Activated T-helper 2 cell treated with anti-CD3 and anti-CD28 coated beads, Interferon-gamma antibody, Interleukin-2, Interleukin-4, amounts not matched to agents 10 μg/mL and 5 μg/mL and 100 μg/mL, durations not matched to agents 14 hours and 24 hours and 36 hours (primary cell): Measurements from ENCODE around the gene DUOXA2. TPM values are rescaled to one million over a fixed set of nuclear protein-coding genes. Genes with fewer than 3 reads are reported as not detected.

Experiments used
- DNase-seq: peaks from one replicate; pipeline ENCODE4 v3.0.0; 2021; ENCODE audit warnings: low spot score
- H3K27ac Mint-ChIP-seq: one replicate; pipeline ENCODE4 v1.8.0; 2021; ENCODE audit warnings: mixed read lengths
- H3K27me3 Mint-ChIP-seq: one replicate; pipeline ENCODE4 v1.8.0; 2021; ENCODE audit warnings: low read depth, mixed read lengths
- H3K36me3 Mint-ChIP-seq: one replicate; pipeline ENCODE4 v1.8.0; 2021; ENCODE audit warnings: low read depth, mixed read lengths
- H3K4me1 Mint-ChIP-seq: one replicate; pipeline ENCODE4 v1.8.0; 2021; ENCODE audit warnings: low read depth, mixed read lengths
- H3K4me3 Mint-ChIP-seq: one replicate; pipeline ENCODE4 v1.8.0; 2021; ENCODE audit warnings: low read depth, mild to moderate bottlenecking, moderate library complexity, mixed read lengths
- H3K9me3 Mint-ChIP-seq: one replicate; pipeline ENCODE4 v1.8.0; 2021; ENCODE audit warnings: mixed read lengths
- intact Hi-C: fragments of 100-400 bp; cut with micrococcal nuclease; formaldehyde crosslinking; loops from one replicate; pipeline ENCODE4 v1.15.1; 2023
- total RNA-seq: library from RNA; stranded (reverse); gene quantifications from 2 replicates; pipeline ENCODE4 v1.2.3, GENCODE V29; 2022

The DUOXA2 gene
- total RNA-seq, 1 donor from 2014 or later, result not detected

- intact Hi-C loops, result no loop called here
- no peak overlapping the region for H3K4me3 Mint-ChIP-seq
- no peak overlapping the region for H3K27ac Mint-ChIP-seq
- no peaks in the 10 kb centered on the region for H3K36me3 Mint-ChIP-seq
- H3K4me1 Mint-ChIP-seq, result peaks cover 4% of the 10 kb centered on the region
- peaks cover 18% of the 10 kb centered on the region for H3K27me3 Mint-ChIP-seq
- no peak for DNase-seq
- H3K9me3 Mint-ChIP-seq, result no peaks in the 10 kb centered on the region
These were observed 25.0 kb downstream of the DUOXA2 start for GRCh38 chr15:45138814-45139765.

- Mint-ChIP-seq H3K4me1 (peaks cover 2% of the 10 kb centered on the region), H3K9me3 (no peaks in the 10 kb centered on the region), H3K27ac (no peak overlapping the region), H3K36me3 (no peaks in the 10 kb centered on the region), H3K4me3 (no peak overlapping the region), H3K27me3 (peaks cover 12% of the 10 kb centered on the region)
- intact Hi-C loops, result no loop called here
- DNase-seq, result no peak
These were observed 25.6 kb downstream of the DUOXA2 start for GRCh38 chr15:45139770-45140169.

- Mint-ChIP-seq H3K9me3 (no peaks in the 10 kb centered on the region), H3K36me3 (no peaks in the 10 kb centered on the region), H3K4me1 (no peaks in the 10 kb centered on the region), H3K27me3 (peaks cover 9% of the 10 kb centered on the region), H3K4me3 (no peak overlapping the region), H3K27ac (no peak overlapping the region)
- DNase-seq, result no peak
- intact Hi-C loops, result no loop called here
These were observed 26.6 kb downstream of the DUOXA2 start for GRCh38 chr15:45140557-45141250.

- no peaks in the 10 kb centered on the region for H3K36me3 Mint-ChIP-seq
- intact Hi-C loops, result no loop called here
- no peak overlapping the region for H3K27ac Mint-ChIP-seq
- no peaks in the 10 kb centered on the region for H3K9me3 Mint-ChIP-seq
- H3K4me3 Mint-ChIP-seq, result no peak overlapping the region
- H3K4me1 Mint-ChIP-seq, result no peaks in the 10 kb centered on the region
- no peak for DNase-seq
- H3K27me3 Mint-ChIP-seq, result peaks cover 5% of the 10 kb centered on the region
These were observed 27.3 kb downstream of the DUOXA2 start for GRCh38 chr15:45141386-45141785.

GRCh38 chr15:45143056-45143455 is 28.9 kb downstream of the DUOXA2 start:
- Mint-ChIP-seq H3K27ac (no peak overlapping the region), H3K36me3 (no peaks in the 10 kb centered on the region), H3K4me3 (no peak overlapping the region), H3K9me3 (no peaks in the 10 kb centered on the region), H3K4me1 (no peaks in the 10 kb centered on the region), H3K27me3 (no peaks in the 10 kb centered on the region)
- DNase-seq, result no peak
- intact Hi-C loops, result no loop called here

- H3K4me1 Mint-ChIP-seq, result no peaks in the 10 kb centered on the region
- H3K9me3 Mint-ChIP-seq, result no peaks in the 10 kb centered on the region
- intact Hi-C loops, result no loop called here
- no peak for DNase-seq
- no peak overlapping the region for H3K4me3 Mint-ChIP-seq
- no peak overlapping the region for H3K27ac Mint-ChIP-seq
- H3K27me3 Mint-ChIP-seq, result no peaks in the 10 kb centered on the region
- no peaks in the 10 kb centered on the region for H3K36me3 Mint-ChIP-seq
These were observed 29.8 kb downstream of the DUOXA2 start for GRCh38 chr15:45143946-45144345.

- Mint-ChIP-seq H3K4me3 (no peak overlapping the region), H3K4me1 (no peaks in the 10 kb centered on the region), H3K27me3 (no peaks in the 10 kb centered on the region), H3K9me3 (no peaks in the 10 kb centered on the region), H3K27ac (no peak overlapping the region), H3K36me3 (no peaks in the 10 kb centered on the region)
- intact Hi-C loops, result no loop called here
- no peak for DNase-seq
These were observed 30.6 kb downstream of the DUOXA2 start for GRCh38 chr15:45144775-45145174.

GRCh38 chr15:45146405-45146804 is 32.3 kb downstream of the DUOXA2 start:
- no peak for DNase-seq
- no peaks in the 10 kb centered on the region for H3K4me1 Mint-ChIP-seq
- no peaks in the 10 kb centered on the region for H3K9me3 Mint-ChIP-seq
- intact Hi-C loops, result no loop called here
- H3K36me3 Mint-ChIP-seq, result no peaks in the 10 kb centered on the region
- no peak overlapping the region for H3K27ac Mint-ChIP-seq
- no peaks in the 10 kb centered on the region for H3K27me3 Mint-ChIP-seq
- H3K4me3 Mint-ChIP-seq, result no peak overlapping the region

GRCh38 chr15:45147606-45148005 is 33.5 kb downstream of the DUOXA2 start:
- H3K27me3 Mint-ChIP-seq, result no peaks in the 10 kb centered on the region
- no peak overlapping the region for H3K4me3 Mint-ChIP-seq
- H3K4me1 Mint-ChIP-seq, result no peaks in the 10 kb centered on the region
- intact Hi-C loops, result no loop called here
- H3K36me3 Mint-ChIP-seq, result peaks cover 4% of the 10 kb centered on the region
- H3K27ac Mint-ChIP-seq, result no peak overlapping the region
- DNase-seq, result no peak
- no peaks in the 10 kb centered on the region for H3K9me3 Mint-ChIP-seq

GRCh38 chr15:45148076-45149059 is 34.2 kb downstream of the DUOXA2 start:
- no peak overlapping the region for H3K27ac Mint-ChIP-seq
- no peak overlapping the region for H3K4me3 Mint-ChIP-seq
- intact Hi-C loops, result no loop called here

GRCh38 chr15:45149060-45149459 is 34.9 kb downstream of the DUOXA2 start:
- Mint-ChIP-seq H3K36me3 (peaks cover 4% of the 10 kb centered on the region), H3K27me3 (no peaks in the 10 kb centered on the region), H3K4me3 (no peak overlapping the region), H3K27ac (no peak overlapping the region), H3K9me3 (no peaks in the 10 kb centered on the region), H3K4me1 (no peaks in the 10 kb centered on the region)
- intact Hi-C loops, result no loop called here
- no peak for DNase-seq

More at GRCh38 chr15:45148076-45149059, 34.2 kb downstream of the DUOXA2 start:
- no peaks in the 10 kb centered on the region for H3K9me3 Mint-ChIP-seq
- H3K27me3 Mint-ChIP-seq, result no peaks in the 10 kb centered on the region
- H3K4me1 Mint-ChIP-seq, result no peaks in the 10 kb centered on the region
- peaks cover 4% of the 10 kb centered on the region for H3K36me3 Mint-ChIP-seq
- no peak for DNase-seq

GRCh38 chr15:45150481-45150880 is 36.4 kb downstream of the DUOXA2 start:
- Mint-ChIP-seq H3K4me3 (no peak overlapping the region), H3K9me3 (no peaks in the 10 kb centered on the region), H3K4me1 (no peaks in the 10 kb centered on the region), H3K27ac (no peak overlapping the region), H3K27me3 (no peaks in the 10 kb centered on the region), H3K36me3 (peaks cover 4% of the 10 kb centered on the region)
- intact Hi-C loops, result no loop called here
- no peak for DNase-seq
